Stimulated activated naive B cell treated with anti-CD40 and anti-IgM and Interleukin-4, amounts not matched to agents 10 μg/mL and 1 μg/mL and 100 μg/mL, for 72 hours (primary cell): ENCODE measurements around the gene ERGIC3.

Experiments
- ATAC-seq, 2 donors: fragments of 150-1000 bp; cut with Tn5 transposase; replicated peaks; 2 replicates each; pipeline ENCODE4 v1.10.0; 2021; ENCODE audit warnings: moderate library complexity in 1 of 2
- DNase-seq: peaks from one replicate; pipeline ENCODE4 v3.0.0; 2021
- H3K27ac Mint-ChIP-seq: one replicate; pipeline ENCODE4 v1.8.0; 2022; ENCODE audit warnings: mild to moderate bottlenecking, mixed read lengths
- H3K27me3 Mint-ChIP-seq, 2 donors: one replicate each; pipeline ENCODE4 v1.8.0; 2022; ENCODE audit warnings: mixed read lengths in 2 of 2
- H3K36me3 Mint-ChIP-seq, 2 donors: one replicate each; pipeline ENCODE4 v1.8.0; 2022; ENCODE audit warnings: mixed read lengths in 2 of 2, mild to moderate bottlenecking in 1 of 2
- H3K4me1 Mint-ChIP-seq, 2 donors: one replicate each; pipeline ENCODE4 v1.8.0; 2022; ENCODE audit warnings: mixed read lengths in 2 of 2, mild to moderate bottlenecking in 1 of 2
- H3K4me3 Mint-ChIP-seq, 2 donors: one replicate each; pipeline ENCODE4 v1.8.0; 2022; ENCODE audit warnings: mild to moderate bottlenecking in 2 of 2, mixed read lengths in 2 of 2, moderate library complexity in 1 of 2
- H3K9me3 Mint-ChIP-seq, 2 donors: one replicate each; pipeline ENCODE4 v1.8.0; 2022; ENCODE audit warnings: mixed read lengths in 2 of 2, mild to moderate bottlenecking in 1 of 2

ERGIC3 gene

DNA sequence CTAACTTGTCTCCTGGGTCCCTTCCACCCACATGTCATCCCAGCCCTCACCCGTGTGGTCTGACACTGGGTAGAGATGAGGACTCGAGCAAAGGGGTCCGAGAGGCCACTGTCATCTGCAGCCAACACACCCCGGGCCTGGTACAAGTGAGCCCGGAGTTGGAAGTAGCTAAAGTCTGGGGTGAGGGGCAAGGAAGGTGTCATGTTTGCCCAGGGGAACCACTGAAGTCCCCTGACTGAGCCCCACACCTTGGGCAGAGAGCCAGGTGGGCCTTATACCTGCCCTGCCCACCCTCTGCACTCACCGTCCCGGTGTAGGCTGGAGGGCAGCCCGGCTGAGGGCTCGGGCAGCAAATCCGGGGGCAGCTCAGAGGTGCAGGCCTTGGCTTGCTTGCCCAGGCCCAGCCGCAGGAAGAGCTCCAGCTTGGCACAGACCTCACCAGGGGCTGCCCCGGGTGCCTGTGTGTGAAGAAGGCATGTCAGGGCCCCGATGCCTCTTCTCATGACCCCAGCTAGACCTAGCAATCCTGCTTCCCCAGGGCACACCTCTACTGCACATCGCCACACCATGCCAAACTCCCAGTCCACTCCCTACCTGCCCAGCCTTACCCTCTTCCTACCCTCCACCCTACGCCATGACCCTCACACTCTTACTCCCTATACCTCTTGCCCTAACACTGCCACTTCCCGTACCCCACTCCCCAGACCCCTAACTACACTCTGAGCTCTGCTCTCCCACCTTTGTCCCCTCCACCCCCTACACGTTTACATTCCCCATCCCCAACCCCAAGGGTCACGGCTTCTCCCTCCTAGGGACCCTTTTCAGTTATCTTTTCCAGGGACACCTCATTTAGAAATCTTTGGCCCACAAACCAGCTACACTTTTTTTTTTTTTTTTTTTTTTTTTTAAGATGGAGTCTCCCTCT lies 42.0 kb downstream of the ERGIC3 start:
- Mint-ChIP-seq H3K27me3 (peaks cover 2 to 10% of the 10 kb centered on the region in 2 donors), H3K4me1 (no peaks in the 10 kb centered on the region), H3K36me3 (peaks cover 0 to 4% of the 10 kb centered on the region in 2 donors), H3K9me3 (peaks cover 3 to 7% of the 10 kb centered on the region in 2 donors), H3K4me3 (no peak overlapping the region), H3K27ac (no peak overlapping the region)
- ATAC-seq (no peak), DNase-seq (no peak)

GRCh38 chr20:35586751-35587425 lies 45.0 kb downstream of the ERGIC3 start:
- H3K27ac Mint-ChIP-seq: no peak overlapping the region
- no peaks in the 10 kb centered on the region for H3K4me1 Mint-ChIP-seq
- DNase-seq: no peak
- no peak for ATAC-seq
- peaks cover 0 to 7% of the 10 kb centered on the region in 2 donors for H3K27me3 Mint-ChIP-seq
- H3K9me3 Mint-ChIP-seq: peaks cover 3 to 6% of the 10 kb centered on the region in 2 donors
- no peak overlapping the region for H3K4me3 Mint-ChIP-seq
- H3K36me3 Mint-ChIP-seq: peaks cover 0 to 4% of the 10 kb centered on the region in 2 donors

DNA sequence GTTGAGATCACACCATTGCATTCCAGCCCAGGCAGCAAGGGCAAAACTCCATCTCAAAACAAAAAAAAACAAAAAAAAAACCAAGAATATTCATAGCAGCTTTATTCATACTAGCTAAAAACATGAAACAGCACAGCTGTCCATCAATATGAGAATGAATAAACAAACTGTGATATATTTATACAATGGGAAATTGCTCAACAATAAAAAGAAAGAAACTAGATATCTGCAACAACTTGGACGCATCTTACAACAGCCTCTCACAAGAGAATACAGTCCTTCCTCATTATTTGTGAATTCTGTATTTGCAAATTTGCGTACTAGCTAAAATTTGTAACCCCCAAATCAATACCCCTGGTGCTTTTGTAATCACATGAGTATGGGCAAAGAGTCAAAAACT lies 45.6 kb downstream of the ERGIC3 start:
- peaks cover 0 to under 1% of the 10 kb centered on the region in 2 donors for H3K9me3 Mint-ChIP-seq
- no peak for DNase-seq
- no peak overlapping the region for H3K27ac Mint-ChIP-seq
- peaks cover 0 to 7% of the 10 kb centered on the region in 2 donors for H3K27me3 Mint-ChIP-seq
- no peaks in the 10 kb centered on the region for H3K4me1 Mint-ChIP-seq
- ATAC-seq: no peak
- no peak overlapping the region for H3K4me3 Mint-ChIP-seq
- H3K36me3 Mint-ChIP-seq: peaks cover 0 to 1% of the 10 kb centered on the region in 2 donors

GRCh38 chr20:35588397-35588796 lies 46.5 kb downstream of the ERGIC3 start:
- no peak for DNase-seq
- Mint-ChIP-seq H3K36me3 (peaks cover 0 to 1% of the 10 kb centered on the region in 2 donors), H3K4me1 (no peaks in the 10 kb centered on the region), H3K27ac (no peak overlapping the region), H3K9me3 (no peaks in the 10 kb centered on the region), H3K4me3 (no peak overlapping the region), H3K27me3 (peaks cover 0 to 7% of the 10 kb centered on the region in 2 donors)
- ATAC-seq: no peak

DNA sequence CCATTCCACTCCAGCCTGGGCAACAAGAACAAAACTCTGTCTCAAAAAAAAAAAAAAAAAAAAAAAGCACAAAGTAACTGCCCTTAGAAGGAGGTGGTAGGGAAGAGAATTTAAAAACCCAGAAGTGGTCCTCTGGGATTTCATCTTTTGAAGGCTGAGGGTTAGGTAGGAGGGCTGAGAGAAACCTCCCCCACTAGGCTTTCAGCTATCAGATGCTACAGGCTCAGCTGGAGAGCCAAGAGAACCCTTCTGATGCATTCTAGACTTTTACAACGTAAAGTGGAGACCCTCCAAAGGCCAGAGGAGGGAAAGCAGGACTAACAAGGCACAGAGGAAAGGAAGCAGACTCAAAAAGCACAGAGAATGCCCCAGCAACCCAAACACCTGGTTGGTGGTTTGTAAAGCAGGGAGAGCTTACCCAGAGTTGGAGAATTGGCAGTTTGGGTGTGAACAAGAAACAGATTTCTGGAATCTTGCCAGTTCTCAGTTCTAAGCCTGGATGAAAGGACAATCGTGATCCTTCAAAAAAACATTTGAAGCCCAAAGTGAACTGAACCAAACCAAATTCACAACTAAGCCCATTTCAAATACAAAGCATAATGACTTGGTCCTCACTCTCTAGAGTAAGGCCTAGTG lies 50.6 kb downstream of the ERGIC3 start:
- ATAC-seq: no peak

GRCh38 chr20:35595456-35595855 lies 53.6 kb downstream of the ERGIC3 start:
- Mint-ChIP-seq H3K27ac (no peak overlapping the region), H3K9me3 (no peaks in the 10 kb centered on the region), H3K4me3 (no peak overlapping the region), H3K36me3 (no peaks in the 10 kb centered on the region), H3K4me1 (peaks cover 0 to 6% of the 10 kb centered on the region in 2 donors), H3K27me3 (peaks cover 25% of the 10 kb centered on the region in 2 donors)
- ATAC-seq (no peak), DNase-seq (no peak)

More for the DNA sequence above, 50.6 kb downstream of the ERGIC3 start:
- no peak overlapping the region for H3K27ac Mint-ChIP-seq
- H3K9me3 Mint-ChIP-seq: no peaks in the 10 kb centered on the region
- H3K27me3 Mint-ChIP-seq: peaks cover 6 to 8% of the 10 kb centered on the region in 2 donors
- no peaks in the 10 kb centered on the region for H3K4me1 Mint-ChIP-seq
- no peaks in the 10 kb centered on the region for H3K36me3 Mint-ChIP-seq
- no peak for DNase-seq
- H3K4me3 Mint-ChIP-seq: no peak overlapping the region

DNA sequence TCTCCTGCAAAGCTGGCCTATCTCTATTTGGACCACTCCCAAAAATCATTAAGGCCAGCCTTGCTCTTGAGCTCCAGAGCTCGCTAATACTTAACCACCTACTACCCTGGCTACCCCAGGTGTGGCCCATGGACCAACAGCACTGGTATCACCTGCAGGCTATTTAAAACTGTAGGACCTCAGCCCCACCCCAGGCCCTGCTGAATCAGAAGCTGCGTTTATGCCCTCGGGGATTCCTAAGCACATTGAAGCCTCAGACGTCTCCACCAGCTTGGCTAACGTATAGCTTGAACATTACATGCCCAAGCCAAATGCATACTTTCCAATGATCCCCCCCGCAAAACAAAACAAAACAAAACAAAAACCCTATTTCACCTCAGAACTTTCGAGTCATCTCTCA lies 54.0 kb downstream of the ERGIC3 start:
- no peak for DNase-seq
- no peak for ATAC-seq
- Mint-ChIP-seq H3K9me3 (no peaks in the 10 kb centered on the region), H3K4me1 (peaks cover 3 to 10% of the 10 kb centered on the region in 2 donors), H3K27ac (no peak overlapping the region), H3K4me3 (no peak overlapping the region), H3K36me3 (no peaks in the 10 kb centered on the region), H3K27me3 (peaks cover 29 to 30% of the 10 kb centered on the region in 2 donors)

DNA sequence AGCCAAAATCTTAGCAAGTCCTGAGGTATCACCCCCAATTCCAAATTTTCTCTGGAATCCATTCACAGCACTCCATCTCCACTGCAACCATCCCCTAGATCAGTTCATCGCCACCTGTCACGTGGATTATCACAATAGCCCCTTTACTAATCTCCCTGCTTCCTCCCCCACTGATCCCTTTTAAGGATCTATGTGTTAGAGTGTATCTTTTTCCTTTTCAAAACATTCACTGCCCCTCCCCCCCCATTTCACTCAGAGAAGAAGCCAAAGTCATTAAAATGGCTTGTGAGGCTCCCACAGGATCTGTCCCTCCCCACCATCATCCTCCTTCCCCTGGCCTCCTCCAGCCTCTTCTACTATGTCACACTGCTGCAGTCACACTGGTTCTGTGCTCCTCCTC lies 55.3 kb downstream of the ERGIC3 start:
- ATAC-seq: no peak
- H3K27ac Mint-ChIP-seq: no peak overlapping the region
- no peaks in the 10 kb centered on the region for H3K9me3 Mint-ChIP-seq
- H3K27me3 Mint-ChIP-seq: peaks cover 33 to 42% of the 10 kb centered on the region in 2 donors
- H3K4me3 Mint-ChIP-seq: no peak overlapping the region
- DNase-seq: no peak
- H3K4me1 Mint-ChIP-seq: peaks cover 8 to 23% of the 10 kb centered on the region in 2 donors
- H3K36me3 Mint-ChIP-seq: no peaks in the 10 kb centered on the region

- no peak overlapping the region for H3K4me3 Mint-ChIP-seq
- peaks cover 44 to 55% of the 10 kb centered on the region in 2 donors for H3K27me3 Mint-ChIP-seq
- no peak for ATAC-seq
- no peak for DNase-seq
- H3K4me1 Mint-ChIP-seq: peaks cover 8 to 23% of the 10 kb centered on the region in 2 donors
- no peaks in the 10 kb centered on the region for H3K9me3 Mint-ChIP-seq
- no peaks in the 10 kb centered on the region for H3K36me3 Mint-ChIP-seq
- H3K27ac Mint-ChIP-seq: no peak overlapping the region
Measured at GRCh38 chr20:35598476-35598875, 56.6 kb downstream of the ERGIC3 start.

- H3K27me3 Mint-ChIP-seq: peaks cover 45 to 59% of the 10 kb centered on the region in 2 donors
- no peak for ATAC-seq
- no peaks in the 10 kb centered on the region for H3K9me3 Mint-ChIP-seq
- H3K36me3 Mint-ChIP-seq: no peaks in the 10 kb centered on the region
- peaks cover 8 to 26% of the 10 kb centered on the region in 2 donors for H3K4me1 Mint-ChIP-seq
- H3K4me3 Mint-ChIP-seq: no peak overlapping the region
- no peak for DNase-seq
- H3K27ac Mint-ChIP-seq: no peak overlapping the region
Measured at GRCh38 chr20:35598899-35599775, 57.3 kb downstream of the ERGIC3 start.

DNA sequence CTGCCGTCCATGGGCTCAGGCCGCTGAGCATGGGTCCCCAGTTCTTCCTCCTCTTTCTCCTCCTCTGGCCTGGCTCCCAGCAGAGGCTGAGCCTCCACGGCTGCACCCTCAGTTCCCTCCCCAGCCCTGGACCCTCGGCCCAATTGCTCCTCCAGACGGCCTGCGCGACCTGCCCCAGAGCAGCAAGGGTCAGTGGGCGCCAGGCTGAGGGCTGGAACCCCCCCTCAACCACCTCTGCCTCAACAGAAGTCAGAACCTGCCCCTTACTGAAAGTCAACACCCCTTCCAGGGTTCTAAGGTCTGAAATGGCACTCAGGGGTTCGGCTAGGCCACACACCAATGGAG lies 57.9 kb downstream of the ERGIC3 start:
- no peak for ATAC-seq
- H3K27ac Mint-ChIP-seq: no peak overlapping the region
- no peaks in the 10 kb centered on the region for H3K36me3 Mint-ChIP-seq
- peaks cover 8 to 32% of the 10 kb centered on the region in 2 donors for H3K4me1 Mint-ChIP-seq
- DNase-seq: no peak
- H3K4me3 Mint-ChIP-seq: no peak overlapping the region
- H3K27me3 Mint-ChIP-seq: peaks cover 45 to 59% of the 10 kb centered on the region in 2 donors
- H3K9me3 Mint-ChIP-seq: no peaks in the 10 kb centered on the region

DNA sequence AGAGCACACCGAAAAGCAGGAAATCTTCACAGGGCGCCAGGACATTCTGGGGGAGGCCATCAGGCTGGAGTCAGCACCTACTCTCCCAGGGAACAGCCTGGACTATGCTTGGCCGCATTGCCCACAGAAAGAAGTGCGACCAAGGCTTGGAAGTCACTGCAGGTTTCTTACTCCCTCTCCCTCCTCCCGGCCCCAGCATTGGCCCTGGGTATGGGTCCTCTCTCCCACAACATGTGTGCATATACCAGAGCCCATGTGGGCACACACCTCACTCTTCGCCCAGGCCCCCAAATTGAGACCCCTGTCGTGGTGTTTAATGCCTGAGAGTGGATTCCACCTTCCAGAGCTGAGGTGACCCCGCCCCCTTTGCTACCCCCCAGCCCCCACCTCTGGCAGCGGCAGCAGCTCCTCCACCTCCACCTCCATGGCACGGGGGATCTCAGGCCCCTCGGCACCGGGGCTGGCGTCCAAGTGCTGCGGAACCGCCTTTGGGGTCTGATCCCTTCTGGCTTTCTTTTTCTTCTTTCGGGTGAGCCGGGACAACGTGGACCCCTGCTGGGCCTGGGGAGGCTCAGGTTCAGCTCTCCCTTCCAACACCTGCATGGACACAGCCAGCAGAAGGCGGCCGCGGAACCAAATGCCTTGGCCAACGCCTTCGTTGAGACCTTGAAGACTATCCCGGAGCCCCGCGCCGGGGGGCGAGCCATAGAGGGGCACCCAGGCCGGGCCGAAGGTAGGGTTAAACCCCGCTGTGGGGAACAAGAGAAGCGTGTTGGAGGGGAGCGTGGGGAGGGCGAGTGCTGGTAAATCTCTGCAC lies 58.5 kb downstream of the ERGIC3 start:
- H3K27me3 Mint-ChIP-seq: peaks cover 45 to 59% of the 10 kb centered on the region in 2 donors

More for the DNA sequence above, 58.5 kb downstream of the ERGIC3 start:
- H3K4me1 Mint-ChIP-seq: peaks cover 12 to 38% of the 10 kb centered on the region in 2 donors
- ATAC-seq (peak in 1 of 2 donors; percentile 3), DNase-seq (no peak)
- no peaks in the 10 kb centered on the region for H3K36me3 Mint-ChIP-seq
- H3K27ac Mint-ChIP-seq: peak overlapping the region; percentile 57
- peak overlapping the region; percentile 76 to 85 for H3K4me3 Mint-ChIP-seq
- no peaks in the 10 kb centered on the region for H3K9me3 Mint-ChIP-seq
